OCI-LY7 (cell line): Measurements from ENCODE around the gene BAX. TPM values are rescaled to one million over a fixed set of nuclear protein-coding genes. Genes with fewer than 3 reads are reported as not detected.
"Not testable (repeated sequence)": the region's sequence is repeated elsewhere in the genome, so short reads cannot be mapped to it uniquely, and the experiment has no call there.

ENCODE experiments used
- BruUV-seq: library from RNA; stranded (reverse); fragments of 400-500 nt; replicated peaks from 2 replicates; lab custom pipeline; 2021; lab: Mats Ljungman, UMichigan
- CTCF ChIA-PET: fragments of 300-600 bp; sonication (Branson Sonifier 250); formaldehyde crosslinking; loops from one replicate; lab custom pipeline; 2022; ENCODE audit warnings: antibody characterized with exemption; ENCODE audit not compliant: unreplicated experiment; lab: Charles Lee
- POLR2A ChIA-PET: fragments of 300-600 bp; sonication (Branson Sonifier 250); formaldehyde crosslinking; loops from one replicate; lab custom pipeline; 2022; ENCODE audit warnings: antibody characterized with exemption; lab: Charles Lee
- DNase-seq: peaks from one replicate; pipeline ENCODE4 v3.0.0-alpha.2; 2015; ENCODE audit warnings: low spot score
- H2AFZ ChIP-seq: fragments of 200-600 bp; sonication (generic), shearing (Covaris generic); 2 replicates; pipeline ENCODE4 v1.6.1; 2014; ENCODE audit warnings: mild to moderate bottlenecking, antibody characterized with exemption, low read length, moderate library complexity
- H3K27ac ChIP-seq: fragments of 200-600 bp; sonication (generic); 2 replicates; pipeline ENCODE4 v1.5.1; 2014; ENCODE audit warnings: mixed run types, low read depth, mild to moderate bottlenecking, moderate library complexity, low read length, inconsistent platforms; ENCODE audit not compliant: poor library complexity, severe bottlenecking
- H3K36me3 ChIP-seq: fragments of 200-600 bp; sonication (generic); 2 replicates; pipeline ENCODE4 v1.6.1; 2014; ENCODE audit warnings: mild to moderate bottlenecking, antibody characterized with exemption, low read length, moderate library complexity, mixed read lengths; ENCODE audit not compliant: insufficient read depth
- H3K4me1 ChIP-seq: fragments of 200-600 bp; sonication (generic); 2 replicates; pipeline ENCODE4 v1.5.1; 2014; ENCODE audit warnings: mild to moderate bottlenecking, low read length; ENCODE audit not compliant: insufficient read depth, poor library complexity, severe bottlenecking
- H3K4me2 ChIP-seq: fragments of 200-600 bp; sonication (generic); 2 replicates; pipeline ENCODE4 v1.6.1; 2014; ENCODE audit warnings: mild to moderate bottlenecking, low read length
- H3K4me3 ChIP-seq: fragments of 200-600 bp; sonication (generic); 2 replicates; pipeline ENCODE4 v1.5.1; 2014; ENCODE audit warnings: mild to moderate bottlenecking, low read depth, low read length; ENCODE audit not compliant: poor library complexity, severe bottlenecking
- H3K79me2 ChIP-seq: fragments of 200-600 bp; sonication (generic); 2 replicates; pipeline ENCODE4 v1.6.1; 2016; ENCODE audit warnings: low read depth, mild to moderate bottlenecking, low read length, moderate library complexity, mixed read lengths; ENCODE audit not compliant: insufficient read depth
- H3K9me2 ChIP-seq: fragments of 200-600 bp; sonication (generic); 2 replicates; pipeline ENCODE4 v1.6.1; 2016; ENCODE audit warnings: mild to moderate bottlenecking, low read length, mixed read lengths; ENCODE audit not compliant: insufficient read depth
- H3K9me3 ChIP-seq: fragments of 200-600 bp; sonication (generic); 2 replicates; pipeline ENCODE4 v1.6.1; 2014; ENCODE audit warnings: mild to moderate bottlenecking, mixed run types, low read length, mixed read lengths
- H4K20me1 ChIP-seq: fragments of 200-600 bp; sonication (generic); 2 replicates; pipeline ENCODE4 v1.6.1; 2014; ENCODE audit warnings: mild to moderate bottlenecking, antibody characterized with exemption, low read length, moderate library complexity, mixed read lengths; ENCODE audit not compliant: insufficient read depth
- CTCF ChIP-seq: fragments of 200-600 bp; sonication (generic); conservative IDR thresholded peaks from 2 replicates; pipeline ENCODE4 v1.5.1; 2014; ENCODE audit warnings: mild to moderate bottlenecking, antibody characterized with exemption, low read length, moderate library complexity, mixed read lengths
- EZH2phosphoT487 ChIP-seq: fragments of 200-600 bp; sonication (generic); IDR thresholded peaks from 2 replicates; pipeline ENCODE4 v1.6.1; 2018; ENCODE audit warnings: low read depth, borderline replicate concordance, mild to moderate bottlenecking, mixed run types, antibody characterized with exemption, low read length, moderate library complexity, mixed read lengths
- intact Hi-C: fragments of 100-400 bp; cut with micrococcal nuclease; formaldehyde crosslinking; loops from one replicate; pipeline ENCODE4 v1.10.0; 2022; ENCODE audit not compliant: unreplicated experiment
- total RNA-seq, 2 experiments: library from RNA; depleted of rRNA in 1 of 2; stranded (reverse); fragments of >200 nt in 1 of 2; shearing (Covaris generic) in 1 of 2; gene quantifications; 2 replicates each; pipeline ENCODE4 v1.2.3, GENCODE V29; 2014 to 2022

Gene BAX
- total RNA-seq, 2 experiments from 2014 or later: 83.9 to 95.2 TPM

- H3K9me3 ChIP-seq: no peaks in the 10 kb centered on the region
- H2AFZ ChIP-seq: no peak overlapping the region
- H3K4me3 ChIP-seq: no peak overlapping the region
- intact Hi-C loops: no loop called here
- H3K36me3 ChIP-seq: peaks cover 7% of the 10 kb centered on the region; the same call in 1 of the 2 replicates
- H3K4me1 ChIP-seq: peaks cover 3% of the 10 kb centered on the region
- no TSS peak for BruUV-seq
- no peaks in the 10 kb centered on the region for H4K20me1 ChIP-seq
- no peaks in the 10 kb centered on the region for H3K79me2 ChIP-seq
- H3K4me2 ChIP-seq: no peak overlapping the region
- no peak overlapping the region for H3K27ac ChIP-seq
- DNase-seq: no peak
- ChIA-PET POLR2A (no interaction called here), CTCF (no interaction called here)
- H3K9me2 ChIP-seq: no peaks in the 10 kb centered on the region
- TF ChIP-seq EZH2phosphoT487: no peak
- no peak for TF ChIP-seq CTCF
These were observed 27.8 kb upstream of the BAX start for GRCh38 chr19:48926909-48927308.

- H3K36me3 ChIP-seq, H3K27ac ChIP-seq, H4K20me1 ChIP-seq, H3K9me3 ChIP-seq, H3K4me2 ChIP-seq, H3K79me2 ChIP-seq, H2AFZ ChIP-seq, intact Hi-C loops, DNase-seq, H3K4me1 ChIP-seq, BruUV-seq, H3K9me2 ChIP-seq, H3K4me3 ChIP-seq, CTCF ChIA-PET: not testable (repeated sequence)
- POLR2A ChIA-PET: interaction anchor here (1.2 kb wide), 1 partner anchor 15 kb away, joined by 3 read pairs; no protein-coding TSS in a partner anchor
These were observed 27.0 kb upstream of the BAX start for GRCh38 chr19:48927692-48928091.

- H2AFZ ChIP-seq: no peak overlapping the region
- ChIA-PET POLR2A (interaction anchor here (1.2 kb wide), 1 partner anchor 14 kb away, joined by 3 read pairs; no protein-coding TSS in a partner anchor), CTCF (no interaction called here)
- TF ChIP-seq CTCF: no peak
- no peaks in the 10 kb centered on the region for H3K79me2 ChIP-seq
- no peaks in the 10 kb centered on the region for H3K36me3 ChIP-seq
- no peak overlapping the region for H3K4me3 ChIP-seq
- DNase-seq: no peak
- H3K27ac ChIP-seq: no peak overlapping the region
- intact Hi-C loops: no loop called here
- H3K9me2 ChIP-seq: no peaks in the 10 kb centered on the region
- no TSS peak for BruUV-seq
- no peak overlapping the region for H3K4me2 ChIP-seq
- no peaks in the 10 kb centered on the region for H4K20me1 ChIP-seq
- H3K9me3 ChIP-seq: no peaks in the 10 kb centered on the region
- H3K4me1 ChIP-seq: peaks cover 9% of the 10 kb centered on the region
These were observed 26.3 kb upstream of the BAX start for GRCh38 chr19:48928164-48929025.
